ENCODE results near the gene FBXO34.

- TF ChIP-seq ZNF746 (CRISPR knock-in tag; IDR thresholded peaks at IDR 0.05) (no peak), ZNF816 (CRISPR knock-in tag; IDR thresholded peaks at IDR 0.05; ENCODE audit: borderline replicate concordance) (no peak), ZSCAN29 (CRISPR knock-in tag; conservative IDR thresholded peaks at IDR 0.05) (no peak), ZNF710 (CRISPR knock-in tag; IDR thresholded peaks at IDR 0.05; ENCODE audit: borderline replicate concordance) (no peak), POLR2A (IDR thresholded peaks at IDR 0.05; ENCODE audit: insufficient read depth in 1 of 2, low read depth in 2 of 2, low read length in 2 of 2) (no peak), MAFF (IDR thresholded peaks at IDR 0.05; ENCODE audit: low read depth, low read length) (no peak), PHF21A (CRISPR knock-in tag; IDR thresholded peaks at IDR 0.05) (no peak), CHD2 (IDR thresholded peaks at IDR 0.05; ENCODE audit: low read depth, low read length) (no peak), EP300 (IDR thresholded peaks at IDR 0.05; ENCODE audit: low read depth in 2 of 2, low read length in 2 of 2) (no peak), EP300 (CRISPR knock-in tag; IDR thresholded peaks at IDR 0.05; ENCODE audit: borderline replicate concordance) (no peak), EZH2 (conservative IDR thresholded peaks at IDR 0.05; ENCODE audit: low read depth, low read length) (no peak), ETV6 (CRISPR knock-in tag; conservative IDR thresholded peaks at IDR 0.05) (no peak), MBD4 (IDR thresholded peaks at IDR 0.05; ENCODE audit: borderline replicate concordance, low read length) (no peak), CTCF (CRISPR knock-in tag; IDR thresholded peaks at IDR 0.05) (no peak), ZNF18 (CRISPR knock-in tag; IDR thresholded peaks at IDR 0.05; ENCODE audit: insufficient replicate concordance) (no peak)
Measured at GRCh38 chr14:55389330-55389729, 118.1 kb downstream of the FBXO34 start.

Data from HepG2 (cell line).